Esophagus muscularis mucosa (tissue), 4 donors: ENCODE measurements around the gene SPAG7.

Experiments
- EP300 ChIP-seq: sonication (generic); formaldehyde crosslinking; IDR thresholded peaks from one replicate; pipeline ENCODE4 v1.6.1; 2017; ENCODE audit warnings: antibody characterized with exemption
- POLR2A ChIP-seq: fragments of 450-650 bp; IDR thresholded peaks from one replicate; pipeline ENCODE4 v1.6.1; 2017; ENCODE audit warnings: antibody characterized with exemption, moderate library complexity, mild to moderate bottlenecking, low read depth
- TF ChIP-seq, protein P1 (sequence below), 3 experiments: fragments of 200-600 bp in 2 of 3; fragments of 450-650 bp in 1 of 3; sonication (generic) in 2 of 3; IDR thresholded peaks; one replicate each; pipeline ENCODE4 v1.5.1; 2017 to 2019; ENCODE audit warnings: antibody characterized with exemption in 3 of 3, mild to moderate bottlenecking in 2 of 3, moderate library complexity in 1 of 3

DNA sequence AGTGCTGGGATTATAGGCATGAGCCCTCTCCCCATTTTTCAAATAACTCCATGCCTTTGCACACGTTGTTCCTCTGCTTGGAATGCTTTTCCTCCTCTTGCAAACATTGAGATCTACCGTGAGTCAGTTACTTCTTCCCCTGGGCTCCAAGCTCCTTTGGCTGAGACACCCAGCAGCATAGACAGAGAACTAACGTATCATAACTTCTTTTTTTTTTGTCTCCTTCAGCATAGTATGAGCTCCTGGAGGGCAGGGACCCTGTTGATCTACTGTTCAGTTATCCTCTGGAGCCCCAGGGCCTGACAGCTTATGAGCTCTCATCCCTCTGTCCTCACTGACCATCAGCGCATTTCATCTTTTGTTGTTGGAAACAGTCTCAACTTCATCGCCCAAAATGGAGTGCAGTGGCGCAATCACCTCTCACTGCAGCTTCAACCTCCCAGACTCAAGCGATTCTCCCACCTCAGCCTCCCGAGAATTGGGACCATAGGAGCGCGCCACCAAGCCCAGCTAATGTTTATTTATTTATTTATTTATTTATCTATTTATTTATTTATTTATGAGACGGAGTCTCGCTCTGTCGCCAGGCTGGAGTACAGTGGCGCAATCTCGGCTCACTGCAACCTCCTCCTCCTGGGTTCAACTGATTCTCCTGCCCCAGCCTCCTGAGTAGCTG lies 2.2 kb downstream of the SPAG7 start:
- TF ChIP-seq POLR2A: no peak
- TF ChIP-seq, protein P1, sequence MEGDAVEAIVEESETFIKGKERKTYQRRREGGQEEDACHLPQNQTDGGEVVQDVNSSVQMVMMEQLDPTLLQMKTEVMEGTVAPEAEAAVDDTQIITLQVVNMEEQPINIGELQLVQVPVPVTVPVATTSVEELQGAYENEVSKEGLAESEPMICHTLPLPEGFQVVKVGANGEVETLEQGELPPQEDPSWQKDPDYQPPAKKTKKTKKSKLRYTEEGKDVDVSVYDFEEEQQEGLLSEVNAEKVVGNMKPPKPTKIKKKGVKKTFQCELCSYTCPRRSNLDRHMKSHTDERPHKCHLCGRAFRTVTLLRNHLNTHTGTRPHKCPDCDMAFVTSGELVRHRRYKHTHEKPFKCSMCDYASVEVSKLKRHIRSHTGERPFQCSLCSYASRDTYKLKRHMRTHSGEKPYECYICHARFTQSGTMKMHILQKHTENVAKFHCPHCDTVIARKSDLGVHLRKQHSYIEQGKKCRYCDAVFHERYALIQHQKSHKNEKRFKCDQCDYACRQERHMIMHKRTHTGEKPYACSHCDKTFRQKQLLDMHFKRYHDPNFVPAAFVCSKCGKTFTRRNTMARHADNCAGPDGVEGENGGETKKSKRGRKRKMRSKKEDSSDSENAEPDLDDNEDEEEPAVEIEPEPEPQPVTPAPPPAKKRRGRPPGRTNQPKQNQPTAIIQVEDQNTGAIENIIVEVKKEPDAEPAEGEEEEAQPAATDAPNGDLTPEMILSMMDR (IDR thresholded peaks at IDR 0.05): no peak
- no peak for TF ChIP-seq EP300
